Skin epidermis (tissue), 12 donors: ENCODE data around the gene TOMM40L.

Experiments used
- H3K27ac ChIP-seq, 21 experiments: fragments of 200-600 bp; sonication (generic) in 11 of 21; one replicate each; pipeline ENCODE4 v1.5.0; 2020; ENCODE audit warnings: mild to moderate bottlenecking in 3 of 21, inconsistent platforms in 2 of 21, moderate library complexity in 2 of 21
- H3K4me3 ChIP-seq, 7 experiments: fragments of 200-600 bp; sonication (generic) in 2 of 7; one replicate each; pipeline ENCODE4 v1.5.0; 2020; ENCODE audit warnings: inconsistent platforms in 2 of 7, mild to moderate bottlenecking in 2 of 7, moderate library complexity in 1 of 7

Gene TOMM40L

DNA sequence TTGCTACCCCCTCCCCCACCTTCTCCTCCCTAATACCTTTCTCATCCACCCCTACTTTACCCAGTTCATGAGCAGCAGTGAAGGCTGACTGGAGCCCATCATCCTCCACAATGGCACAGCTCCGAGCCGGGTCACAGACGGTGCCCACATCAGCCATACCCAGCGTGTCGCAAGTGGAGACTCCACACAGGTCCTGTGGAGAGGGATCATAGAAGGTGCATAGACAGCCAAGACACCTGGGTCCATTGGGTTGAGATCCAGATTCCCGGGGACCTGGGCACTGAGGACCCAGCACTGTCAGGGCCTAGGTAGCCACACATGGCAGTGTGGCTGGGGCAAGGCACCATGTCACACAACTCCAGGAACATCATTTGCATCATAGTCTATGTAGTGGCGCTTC, 29.7 kb upstream of the TOMM40L start:
- peak overlapping the region in 5 of 7 experiments; percentile 28 to 42 (median 40) for H3K4me3 ChIP-seq
- H3K27ac ChIP-seq, result peak overlapping the region in 17 of 21 experiments; percentile 50 to 98 (median 94)

DNA sequence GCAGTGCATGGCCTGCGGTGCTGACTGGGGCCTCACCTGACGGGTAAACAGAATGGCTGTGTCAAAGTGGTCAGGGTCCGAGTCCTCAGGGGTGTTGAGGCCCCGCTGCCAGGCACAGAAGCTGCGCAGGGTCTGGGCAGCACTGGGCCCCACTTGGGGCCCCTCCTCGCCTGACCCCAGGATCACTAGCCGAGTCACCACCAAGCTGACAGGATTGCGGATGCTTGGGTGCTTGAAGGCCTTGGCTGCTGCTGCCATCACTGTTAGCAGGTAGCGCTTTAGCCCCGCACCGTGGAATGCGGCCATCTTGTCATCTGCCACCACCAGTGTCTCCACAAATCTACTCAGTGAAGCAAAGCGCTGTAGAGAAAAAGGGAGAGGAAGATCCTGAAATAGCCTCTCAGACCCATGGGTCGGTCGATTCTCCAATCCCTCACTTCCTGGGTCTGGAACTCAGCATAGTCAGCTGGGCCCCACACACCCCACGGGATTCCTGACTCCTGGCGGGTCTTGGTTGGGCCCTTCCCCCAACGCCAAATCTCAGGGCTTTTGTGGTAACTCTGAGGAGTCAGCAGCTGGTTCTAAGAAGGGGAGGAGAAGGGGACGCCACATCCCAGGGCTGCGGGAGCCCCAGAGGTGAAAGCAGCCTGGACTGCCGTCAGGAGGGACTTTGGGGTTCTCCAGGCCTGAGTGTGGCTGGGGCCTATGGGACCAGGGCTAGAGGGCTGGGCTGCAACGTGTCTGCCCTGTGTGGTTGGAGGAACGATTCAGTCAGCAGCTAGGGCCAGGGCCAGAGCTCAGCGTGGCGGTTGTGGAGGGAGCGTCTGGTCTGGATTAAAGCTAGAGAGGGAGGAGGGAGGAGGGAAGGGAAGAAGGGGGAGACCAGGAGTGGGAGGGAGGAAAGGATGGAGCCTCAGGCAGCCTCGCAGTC, 29.1 kb upstream of the TOMM40L start:
- peak overlapping the region in 20 of 21 experiments; percentile 50 to 98 (median 94) for H3K27ac ChIP-seq

DNA sequence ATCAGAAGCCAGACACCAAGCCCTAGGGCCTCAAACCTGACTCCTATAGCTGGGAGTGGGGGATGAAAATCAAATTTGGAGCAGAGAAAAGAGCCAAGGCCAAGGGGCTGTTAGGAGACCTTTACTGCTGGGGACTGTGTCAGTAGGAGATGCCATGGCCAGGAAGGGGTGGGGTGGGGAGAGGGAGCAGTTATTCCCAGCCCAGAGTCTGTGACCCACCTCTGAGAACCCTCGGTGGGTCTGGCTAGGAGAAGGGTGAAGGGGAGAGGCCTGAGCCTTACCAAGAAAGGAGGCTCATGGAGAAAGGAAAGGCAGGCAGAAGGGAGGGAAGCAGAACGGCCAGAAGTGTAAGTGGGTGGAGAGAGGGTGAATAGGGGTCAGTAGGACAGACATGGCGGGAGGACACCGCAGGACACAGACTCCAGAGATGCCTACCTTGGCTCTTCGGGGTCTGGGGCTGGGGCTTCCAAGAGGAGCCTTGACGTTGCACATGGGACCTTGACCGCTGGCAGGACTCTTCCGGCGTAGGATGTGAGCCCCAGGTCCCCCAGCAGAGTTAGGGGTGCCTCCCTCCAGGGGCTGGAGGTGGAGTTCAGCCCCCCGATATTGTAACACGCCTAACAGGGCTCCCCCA, 28.2 kb upstream of the TOMM40L start:
- H3K4me3 ChIP-seq, result peak overlapping the region; percentile 26 to 42 (median 37)
- peak overlapping the region; percentile 2 to 98 (median 94) for H3K27ac ChIP-seq

More for the DNA sequence above, 29.1 kb upstream of the TOMM40L start:
- peak overlapping the region; percentile 26 to 42 (median 37) for H3K4me3 ChIP-seq

DNA sequence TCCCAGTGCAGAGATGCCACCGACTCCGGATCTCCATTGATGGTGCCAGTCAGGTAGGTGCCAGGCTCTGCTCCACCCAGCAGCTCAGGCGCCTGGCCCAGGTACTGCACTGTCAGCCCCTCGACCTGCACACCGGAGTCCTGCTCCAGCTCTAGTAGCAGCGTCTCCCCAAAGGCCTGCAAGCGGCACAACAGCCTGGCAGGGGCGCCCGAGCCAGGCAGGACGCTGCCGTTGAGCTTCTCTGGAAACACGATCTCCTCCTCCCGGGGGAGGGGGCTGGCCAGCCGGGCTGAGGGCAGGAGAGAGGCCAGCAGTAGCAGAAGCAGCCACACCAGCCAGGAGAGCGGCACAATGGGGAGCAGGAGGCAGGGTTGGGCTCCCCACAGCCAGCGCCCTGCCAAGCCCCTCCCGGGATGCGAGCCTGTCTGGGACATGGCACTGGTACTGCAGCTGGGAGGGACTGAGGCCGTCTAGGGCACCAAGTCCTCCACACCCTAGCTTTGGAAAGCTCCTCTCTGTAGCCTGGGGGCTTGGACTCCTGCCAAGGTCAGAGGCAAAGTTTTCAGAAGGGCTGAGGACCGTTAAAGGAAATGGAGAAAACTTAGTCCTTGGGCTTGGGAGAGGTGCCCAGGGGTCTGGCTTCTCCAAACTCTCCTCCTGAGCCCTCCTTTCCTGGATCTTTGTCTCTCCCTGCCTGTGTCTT, 27.5 kb upstream of the TOMM40L start:
- H3K4me3 ChIP-seq, result peak overlapping the region; percentile 26 to 42 (median 37)
- peak overlapping the region; percentile 2 to 98 (median 94) for H3K27ac ChIP-seq

DNA sequence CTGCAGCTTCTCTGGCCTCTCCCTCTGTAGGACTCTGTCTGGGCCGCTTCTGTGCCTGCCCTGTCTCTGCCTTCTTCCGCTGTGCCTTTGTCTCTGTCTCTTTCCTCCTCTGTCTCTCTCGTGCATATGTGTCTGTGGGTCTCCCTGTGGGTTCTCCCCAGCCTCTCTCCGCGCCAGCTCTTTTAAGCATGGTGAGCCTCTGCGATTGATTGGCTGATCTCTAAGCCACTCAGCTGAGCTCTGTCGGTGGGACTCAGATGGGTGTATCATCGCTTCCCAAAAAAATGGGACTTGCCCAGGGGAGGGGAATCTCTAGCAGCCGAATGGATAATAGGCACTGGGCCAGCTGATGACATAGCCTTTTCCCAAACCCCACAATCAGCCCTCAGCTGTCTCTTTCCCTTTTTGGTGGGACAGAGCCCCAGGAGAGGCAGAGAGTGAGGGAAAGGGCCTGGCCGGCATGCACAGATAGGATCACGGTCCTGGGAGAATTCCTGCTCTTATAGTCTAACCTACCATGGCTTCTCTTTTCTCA, 26.9 kb upstream of the TOMM40L start, which contains the start of gene ADAMTS4:
ADAMTS4 (minus strand) TSS at position 158 of the 535 bp plus-strand sequence. CDS start 427 bp downstream, outside the sequence.
- peak within 1 kb of the TSS; percentile 26 to 42 (median 37) for H3K4me3 ChIP-seq
- peak within 1 kb of the TSS; percentile 17 to 98 (median 94) for H3K27ac ChIP-seq

DNA sequence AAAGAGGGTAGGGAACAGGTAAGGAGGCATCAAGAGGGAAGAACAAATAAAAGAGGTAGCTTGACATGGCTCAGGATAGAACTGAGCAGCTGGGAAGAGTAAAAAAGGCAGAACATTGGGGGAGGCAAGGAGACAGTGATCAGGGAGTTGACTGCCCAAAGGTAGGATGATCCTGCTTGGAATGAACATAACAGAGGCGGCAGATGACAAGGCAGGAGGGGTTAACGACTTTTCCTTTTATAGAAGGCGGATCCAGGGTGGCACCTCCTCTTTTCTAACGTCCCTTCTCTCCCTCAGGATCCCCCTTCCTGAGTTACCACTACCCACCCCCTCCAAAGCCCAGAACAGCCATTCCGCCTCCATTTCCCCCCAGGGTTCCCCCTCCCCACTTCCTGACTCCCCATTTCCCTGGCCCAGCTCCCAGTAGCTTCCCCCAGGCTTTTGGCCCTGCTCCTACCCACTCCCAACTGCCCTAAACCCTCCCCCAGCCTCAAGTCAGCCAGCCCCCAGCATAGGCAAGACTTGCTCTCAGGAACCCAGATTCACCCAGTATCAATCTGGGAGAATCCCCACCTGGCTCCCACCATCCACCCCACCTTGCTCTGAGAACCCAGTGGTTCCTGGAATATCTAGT, 26.2 kb upstream of the TOMM40L start:
- Histone ChIP-seq H3K27ac (peak overlapping the region in 20 of 21 experiments; percentile 36 to 98 (median 94)), H3K4me3 (no peak overlapping the region)

DNA sequence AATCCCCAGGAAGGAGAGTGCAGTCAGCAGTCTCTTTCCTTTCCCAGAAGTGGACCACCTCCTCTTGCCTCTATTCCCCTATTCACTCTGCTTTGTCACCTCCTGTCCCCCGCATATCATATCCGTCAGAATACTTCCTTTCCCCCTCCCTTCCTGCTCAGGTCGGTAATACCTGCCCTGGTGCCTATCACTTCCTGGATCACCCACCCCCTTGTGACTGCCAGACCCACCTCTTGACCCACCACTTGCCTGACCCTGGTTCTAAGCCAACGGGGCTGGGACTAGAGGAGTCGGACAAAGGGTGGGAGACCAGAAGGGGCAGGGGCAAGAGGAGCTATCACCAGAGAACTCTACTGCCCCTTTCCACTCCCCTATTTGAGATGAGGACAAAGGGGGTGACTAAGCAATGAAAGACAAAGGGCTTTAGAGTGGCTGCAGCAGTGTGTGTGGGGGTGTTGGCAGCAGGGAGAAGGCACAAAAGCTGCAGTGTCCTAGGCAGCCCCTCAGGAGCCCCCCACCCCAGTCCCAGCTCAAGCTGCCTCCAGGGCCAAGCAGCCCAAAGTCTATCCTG, 25.4 kb upstream of the TOMM40L start:
- peak overlapping the region; percentile 29 to 98 (median 94) for H3K27ac ChIP-seq
- no peak overlapping the region for H3K4me3 ChIP-seq

DNA sequence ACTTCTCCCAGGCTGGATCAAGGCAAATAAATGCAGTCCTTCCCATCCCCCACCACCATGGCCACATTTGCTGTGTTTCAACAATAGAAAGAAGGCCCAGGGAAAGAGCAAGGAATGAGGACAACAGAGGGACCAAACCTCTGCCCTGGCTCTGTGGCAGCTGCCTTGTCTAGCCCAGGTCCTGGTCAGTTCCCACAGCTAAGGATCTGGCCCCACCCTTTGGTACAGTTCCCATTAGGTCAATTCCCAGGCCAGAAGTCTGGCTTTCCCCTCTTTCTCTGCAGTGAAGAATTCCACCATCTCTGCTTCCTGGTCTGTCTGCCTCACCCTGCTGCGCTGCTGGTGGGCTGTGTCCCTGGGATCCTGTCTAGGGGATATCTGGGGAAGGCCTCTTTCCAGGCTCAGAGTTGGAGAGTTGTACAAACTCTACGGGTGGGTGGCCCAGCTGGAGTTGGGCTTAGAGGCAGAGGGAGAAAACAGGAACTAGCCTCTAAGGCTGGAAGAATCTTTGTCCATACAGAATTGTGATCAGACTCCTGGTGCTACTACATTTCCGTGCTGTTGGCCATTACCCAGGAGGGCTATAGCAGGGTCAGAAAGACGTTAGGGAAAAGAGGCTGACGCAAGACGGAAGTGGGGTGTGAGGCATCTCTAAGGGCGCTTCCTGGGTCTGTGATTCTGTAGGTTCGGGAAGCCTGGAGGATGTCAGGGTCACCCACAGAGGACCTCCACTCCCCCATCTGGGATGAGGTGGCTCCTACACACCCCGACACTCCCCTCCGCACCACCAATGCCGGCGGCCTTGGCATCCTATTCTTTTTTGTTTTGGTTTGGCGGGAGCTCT, 24.6 kb upstream of the TOMM40L start:
- Histone ChIP-seq H3K27ac (peak overlapping the region; percentile 75 to 98 (median 94)), H3K4me3 (peak overlapping the region; percentile 57 to 87 (median 76))

DNA sequence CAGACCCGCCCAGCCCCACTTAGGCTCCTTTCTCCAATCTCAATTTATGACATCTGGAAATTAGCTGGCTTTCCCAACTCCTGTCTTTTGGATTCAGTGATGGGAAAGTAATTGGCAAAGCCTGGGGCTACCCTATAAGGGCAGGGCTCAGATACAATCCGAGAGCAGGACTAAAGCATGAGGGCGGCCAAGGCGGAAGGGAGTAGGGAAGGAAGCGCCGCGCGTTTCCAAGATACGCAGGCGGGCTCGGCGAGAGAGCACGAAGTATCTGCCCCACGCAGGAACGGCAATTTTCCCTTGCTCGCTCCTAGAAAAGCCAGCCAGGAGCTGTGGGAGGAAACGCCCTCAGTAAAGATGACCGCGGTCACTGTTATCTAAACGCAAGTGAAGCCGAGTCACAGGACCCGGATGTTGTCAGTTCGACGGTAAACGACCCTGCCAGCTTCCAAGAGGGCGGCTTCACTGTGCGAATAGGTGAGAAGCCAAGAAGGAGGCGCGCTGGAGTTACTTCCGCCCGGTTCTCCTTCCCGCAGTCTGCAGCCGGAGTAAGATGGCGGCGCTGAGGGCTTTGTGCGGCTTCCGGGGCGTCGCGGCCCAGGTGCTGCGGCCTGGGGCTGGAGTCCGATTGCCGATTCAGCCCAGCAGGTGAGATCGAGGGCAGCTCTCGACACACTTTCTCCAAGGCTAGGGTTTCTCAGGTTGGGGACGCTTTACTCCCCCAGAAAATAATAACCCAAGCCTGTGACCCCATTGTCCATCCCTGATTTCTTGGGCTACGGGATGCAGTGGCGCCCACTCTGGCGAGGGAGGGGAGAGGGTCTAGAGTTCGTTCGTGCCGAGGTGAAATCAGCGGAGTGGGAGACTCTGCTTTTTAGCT, 23.8 kb upstream of the TOMM40L start, which contains the start of gene NDUFS2:
NDUFS2 (plus strand) TSS at position 532 of the 877 bp plus-strand sequence; CDS start at position 551, 19 bp downstream.
- Histone ChIP-seq H3K4me3 (peak within 1 kb of the TSS; percentile 57 to 87 (median 76)), H3K27ac (peak within 1 kb of the TSS; percentile 75 to 98 (median 94))

DNA sequence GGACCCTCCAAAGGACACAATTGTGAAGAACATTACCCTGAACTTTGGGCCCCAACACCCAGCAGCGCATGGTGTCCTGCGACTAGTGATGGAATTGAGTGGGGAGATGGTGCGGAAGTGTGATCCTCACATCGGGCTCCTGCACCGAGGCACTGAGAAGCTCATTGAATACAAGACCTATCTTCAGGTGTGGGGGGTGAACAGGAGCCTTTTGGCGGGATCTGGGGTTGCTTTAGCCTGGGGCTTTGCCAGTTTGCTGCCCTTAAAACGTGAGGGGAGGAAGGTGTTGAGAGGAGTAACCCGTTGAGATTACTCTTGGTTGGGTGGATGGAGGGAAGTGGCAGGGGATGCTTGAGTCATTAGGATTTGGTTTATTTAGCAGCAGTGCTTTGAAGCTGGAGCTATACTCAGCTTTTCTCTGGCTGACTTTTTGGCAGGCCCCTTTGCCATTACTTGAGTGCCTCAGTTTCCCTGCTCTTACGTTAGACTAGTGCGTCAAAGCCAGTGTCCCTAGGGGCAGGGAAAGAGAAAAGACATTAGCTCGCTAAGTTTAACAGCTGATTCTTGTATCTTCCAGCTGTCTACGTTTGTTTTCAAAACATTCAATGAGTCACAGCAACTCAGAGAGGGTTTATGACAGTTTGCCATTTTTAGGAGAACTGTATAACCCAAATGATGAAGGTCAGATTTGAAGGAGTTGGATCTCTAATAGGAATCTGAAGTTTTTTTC, 19.3 kb upstream of the TOMM40L start:
- Histone ChIP-seq H3K4me3 (no peak overlapping the region), H3K27ac (peak overlapping the region in 4 of 21 experiments; percentile 0 to 69 (median 38))

DNA sequence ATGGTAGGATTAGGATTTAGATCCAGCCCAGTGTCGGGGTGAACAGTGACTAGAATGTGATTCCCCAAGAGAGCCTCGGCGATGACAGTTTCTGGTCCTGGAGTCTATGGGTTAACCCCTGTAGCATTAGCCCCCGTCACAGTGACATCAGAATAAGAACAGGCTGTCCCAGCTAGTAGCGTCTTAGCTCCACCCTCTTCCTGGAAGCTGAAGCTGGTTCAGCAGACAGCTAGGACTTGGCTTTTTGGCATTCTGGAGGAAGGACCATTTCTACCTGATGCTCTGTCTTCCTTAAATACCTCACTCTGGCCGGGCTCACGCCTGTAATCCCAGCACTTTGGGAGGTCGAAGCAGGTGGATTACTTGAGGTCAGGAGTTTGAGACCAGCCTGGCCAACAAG, 18.7 kb upstream of the TOMM40L start:
- Histone ChIP-seq H3K4me3 (no peak overlapping the region), H3K27ac (peak overlapping the region in 4 of 21 experiments; percentile 26 to 69 (median 54))

DNA sequence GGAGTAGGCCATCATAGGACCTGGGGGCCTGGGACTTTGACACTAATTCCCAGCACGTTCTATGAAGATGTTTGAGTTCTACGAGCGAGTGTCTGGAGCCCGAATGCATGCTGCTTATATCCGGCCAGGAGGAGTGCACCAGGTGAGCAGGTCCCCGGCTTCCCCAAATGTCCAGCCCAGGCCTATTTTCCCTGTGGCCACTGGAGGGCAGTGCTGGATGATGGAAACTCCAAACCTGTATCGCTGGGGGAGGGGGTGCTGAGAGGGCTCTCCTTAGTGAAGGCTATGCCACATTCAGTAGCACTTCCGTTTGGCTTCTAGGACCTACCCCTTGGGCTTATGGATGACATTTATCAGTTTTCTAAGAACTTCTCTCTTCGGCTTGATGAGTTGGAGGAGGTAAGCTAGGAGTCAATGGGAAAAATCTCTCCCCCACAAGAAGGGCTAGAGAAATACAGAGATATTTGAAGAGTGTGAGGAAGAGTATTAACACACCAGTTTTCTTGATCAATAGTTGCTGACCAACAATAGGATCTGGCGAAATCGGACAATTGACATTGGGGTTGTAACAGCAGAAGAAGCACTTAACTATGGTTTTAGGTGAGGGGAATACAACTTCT, 16.0 kb upstream of the TOMM40L start:
- Histone ChIP-seq H3K4me3 (no peak overlapping the region), H3K27ac (peak overlapping the region in 1 of 21 experiments; percentile 52)

DNA sequence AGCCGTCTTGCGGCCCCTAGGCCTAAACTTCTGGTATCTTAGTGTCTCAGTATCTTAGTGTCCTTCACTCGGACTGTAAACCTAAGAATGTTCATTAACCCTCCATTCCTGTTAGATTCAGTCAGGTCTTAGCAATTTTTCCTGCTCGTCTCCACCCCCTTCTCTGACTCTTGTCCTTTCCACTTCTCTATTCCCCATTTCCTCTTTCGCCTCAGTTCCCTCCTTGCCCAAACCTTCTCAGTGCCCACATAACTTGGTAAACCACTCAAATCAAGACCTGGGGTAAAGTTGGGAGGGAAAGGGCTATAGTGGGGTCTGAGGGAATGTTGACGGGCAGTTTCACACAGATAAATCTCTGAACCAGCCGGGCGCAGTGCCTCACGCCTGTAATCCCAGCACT, 11.5 kb upstream of the TOMM40L start:
- H3K4me3 ChIP-seq, result no peak overlapping the region
- H3K27ac ChIP-seq, result peak overlapping the region in 14 of 21 experiments; percentile 17 to 80 (median 54)

DNA sequence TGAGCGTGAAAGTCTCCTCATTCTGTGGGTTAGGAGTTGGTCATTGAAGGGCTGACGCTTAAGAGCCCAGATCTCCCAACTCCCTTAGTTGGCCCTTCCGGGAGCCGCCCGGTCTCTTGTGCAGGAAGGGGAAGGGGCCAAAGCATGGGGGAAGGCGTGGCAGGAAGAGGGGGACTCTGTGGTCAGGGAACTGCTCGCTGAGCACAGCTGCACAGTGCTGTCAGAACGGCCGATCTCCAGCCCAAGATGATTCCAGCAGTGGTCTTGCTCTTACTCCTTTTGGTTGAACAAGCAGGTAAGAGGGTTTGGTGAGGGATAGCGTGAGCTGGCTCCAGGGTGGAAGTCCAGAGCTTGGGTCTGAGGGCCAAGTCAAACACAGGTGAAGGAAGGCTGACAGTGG, 10.8 kb upstream of the TOMM40L start, which contains the start of gene FCER1G:
FCER1G (plus strand) TSS at position 220 of the 400 bp plus-strand sequence; CDS start at position 247, 27 bp downstream.
- peak within 1 kb of the TSS in 19 of 21 experiments; percentile 36 to 84 (median 56) for H3K27ac ChIP-seq
- H3K4me3 ChIP-seq, result peak within 1 kb of the TSS; percentile 1 to 33 (median 19)
